Vagina (tissue), 2 donors: Measurements from ENCODE around the gene BMERB1. TPM values are rescaled to one million over a fixed set of nuclear protein-coding genes. Genes with fewer than 3 reads are reported as not detected.
A peak's percentile ranks its signal among the peaks of the same experiment; 100 is the strongest.
"Not testable (repeated sequence)": the region's sequence is repeated elsewhere in the genome, so short reads cannot be mapped to it uniquely, and the experiment has no call there.

Experiments used
- DNase-seq, 2 donors: peaks; one replicate each; pipeline ENCODE4 v3.0.0-alpha.2; 2017; ENCODE audit errors: extremely low spot score in 2 of 2
- H3K27ac ChIP-seq: fragments of 200-600 bp; sonication (generic); one replicate; pipeline ENCODE4 v1.5.1; 2019
- H3K27me3 ChIP-seq: fragments of 200-600 bp; sonication (generic); one replicate; pipeline ENCODE4 v1.5.1; 2019
- H3K36me3 ChIP-seq, 2 donors: fragments of 200-600 bp; sonication (generic); one replicate each; pipeline ENCODE4 v1.5.1; 2017 to 2019
- H3K4me1 ChIP-seq: fragments of 200-600 bp; sonication (generic); one replicate; pipeline ENCODE4 v1.5.1; 2019
- H3K4me3 ChIP-seq, 2 donors: fragments of 200-600 bp; sonication (generic); 1 replicate in 1 of 2; 2 replicates in 1 of 2; pipeline ENCODE4 v1.5.1; 2016 to 2019
- H3K9me3 ChIP-seq: fragments of 200-600 bp; sonication (generic); one replicate; pipeline ENCODE4 v1.5.1; 2019
- POLR2A ChIP-seq, 2 donors: fragments of 450-650 bp; IDR thresholded peaks; one replicate each; pipeline ENCODE4 v1.6.1; 2017; ENCODE audit warnings: antibody characterized with exemption in 2 of 2, mild to moderate bottlenecking in 2 of 2, moderate library complexity in 2 of 2
- POLR2AphosphoS5 ChIP-seq, 2 donors: sonication (generic); formaldehyde crosslinking; IDR thresholded peaks; one replicate each; pipeline ENCODE4 v1.9.0; 2017; ENCODE audit warnings: antibody characterized with exemption in 2 of 2, mild to moderate bottlenecking in 2 of 2, low read depth in 1 of 2; ENCODE audit not compliant: insufficient read depth in 1 of 2
- intact Hi-C: fragments of 100-400 bp; cut with DNase I; formaldehyde crosslinking; loops from one replicate; pipeline ENCODE4 v1.15.1; 2023
- total RNA-seq: library from RNA; depleted of rRNA; stranded (reverse); fragments of >200 nt; gene quantifications from one replicate; pipeline ENCODE4 v1.2.3, GENCODE V29; 2016
- TF ChIP-seq, protein P1 (sequence below), 3 experiments: fragments of 450-650 bp in 2 of 3; fragments of 200-600 bp in 1 of 3; sonication (generic) in 1 of 3; IDR thresholded peaks; one replicate each; pipeline ENCODE4 v1.5.1; 2017 to 2019; ENCODE audit warnings: antibody characterized with exemption in 3 of 3, mild to moderate bottlenecking in 2 of 3, moderate library complexity in 2 of 3

Gene BMERB1
- total RNA-seq, 1 donor from 2014 or later: 46.9 TPM

DNA sequence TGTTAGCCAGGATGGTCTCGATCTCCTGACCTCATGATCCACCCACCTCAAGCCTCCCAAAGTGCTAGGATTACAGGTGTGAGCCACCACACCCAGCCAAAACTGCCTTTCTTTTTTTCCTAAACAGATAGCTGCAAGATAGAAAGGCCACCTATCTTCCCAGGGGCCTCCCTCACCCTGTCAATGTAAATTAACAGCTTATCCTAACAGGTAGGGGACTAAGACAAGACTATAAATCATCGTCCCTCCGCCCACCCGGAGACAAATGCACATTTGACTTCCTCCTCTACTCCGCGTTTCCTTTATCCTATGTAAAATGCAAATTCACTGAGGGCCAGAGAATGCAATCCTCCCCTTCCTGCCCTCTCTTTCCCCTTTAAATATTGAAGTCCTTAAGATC is 137.2 kb downstream of the BMERB1 start:
- Histone ChIP-seq H3K27ac (no peak overlapping the region), H3K27me3 (no peaks in the 10 kb centered on the region), H3K4me1 (peaks cover 31% of the 10 kb centered on the region), H3K9me3 (no peaks in the 10 kb centered on the region), H3K4me3 (no peak overlapping the region), H3K36me3 (peaks cover 0 to 9% of the 10 kb centered on the region in 2 donors)
- no peak for DNase-seq
- intact Hi-C loops: loop anchor here (10.0 kb wide), 1 partner anchor 57 kb away; no protein-coding TSS in a partner anchor
- TF ChIP-seq, protein P1, sequence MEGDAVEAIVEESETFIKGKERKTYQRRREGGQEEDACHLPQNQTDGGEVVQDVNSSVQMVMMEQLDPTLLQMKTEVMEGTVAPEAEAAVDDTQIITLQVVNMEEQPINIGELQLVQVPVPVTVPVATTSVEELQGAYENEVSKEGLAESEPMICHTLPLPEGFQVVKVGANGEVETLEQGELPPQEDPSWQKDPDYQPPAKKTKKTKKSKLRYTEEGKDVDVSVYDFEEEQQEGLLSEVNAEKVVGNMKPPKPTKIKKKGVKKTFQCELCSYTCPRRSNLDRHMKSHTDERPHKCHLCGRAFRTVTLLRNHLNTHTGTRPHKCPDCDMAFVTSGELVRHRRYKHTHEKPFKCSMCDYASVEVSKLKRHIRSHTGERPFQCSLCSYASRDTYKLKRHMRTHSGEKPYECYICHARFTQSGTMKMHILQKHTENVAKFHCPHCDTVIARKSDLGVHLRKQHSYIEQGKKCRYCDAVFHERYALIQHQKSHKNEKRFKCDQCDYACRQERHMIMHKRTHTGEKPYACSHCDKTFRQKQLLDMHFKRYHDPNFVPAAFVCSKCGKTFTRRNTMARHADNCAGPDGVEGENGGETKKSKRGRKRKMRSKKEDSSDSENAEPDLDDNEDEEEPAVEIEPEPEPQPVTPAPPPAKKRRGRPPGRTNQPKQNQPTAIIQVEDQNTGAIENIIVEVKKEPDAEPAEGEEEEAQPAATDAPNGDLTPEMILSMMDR (IDR thresholded peaks at IDR 0.05): no peak
- TF ChIP-seq POLR2AphosphoS5 (IDR thresholded peaks at IDR 0.05; ENCODE audit: insufficient read depth in 1 of 2, low read depth in 1 of 2) (no peak), POLR2A (IDR thresholded peaks at IDR 0.05) (no peak)

DNA sequence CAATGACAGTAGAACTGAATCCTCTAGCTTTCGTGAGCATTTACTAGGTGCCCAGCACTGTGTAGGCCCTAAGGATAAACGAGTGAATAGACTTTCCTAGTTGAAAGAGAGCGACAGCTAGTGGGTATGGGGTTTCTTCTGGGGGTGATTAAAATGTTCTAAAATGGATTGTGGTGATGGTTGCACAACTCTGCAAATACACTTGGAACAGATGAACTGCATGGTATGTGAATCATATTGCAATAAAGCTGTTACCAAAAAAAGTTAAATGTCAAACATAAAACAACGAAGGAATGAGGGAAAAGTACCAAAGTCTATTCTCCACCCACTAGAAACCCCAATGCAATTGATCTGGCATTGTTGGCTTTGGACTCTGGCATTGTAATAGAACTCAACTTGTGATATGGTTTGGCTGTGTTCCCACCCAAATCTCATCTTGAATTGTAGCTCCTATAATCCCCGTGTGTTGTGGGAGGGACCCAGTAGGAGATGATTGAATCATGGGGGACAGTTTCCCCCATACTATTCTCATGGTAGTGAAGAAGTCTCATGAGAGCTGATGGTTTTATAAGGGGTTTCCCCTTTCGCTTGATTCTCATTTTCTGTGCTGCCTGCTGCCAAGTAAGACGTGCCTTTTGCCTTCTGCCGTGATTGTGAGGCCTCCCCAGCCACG is 138.1 kb downstream of the BMERB1 start:
- DNase-seq: no peak
- peaks cover 31% of the 10 kb centered on the region for H3K4me1 ChIP-seq
- peaks cover 0 to 9% of the 10 kb centered on the region in 2 donors for H3K36me3 ChIP-seq
- H3K4me3 ChIP-seq: no peak overlapping the region
- intact Hi-C loops: loop anchor here (10.0 kb wide), 1 partner anchor 58 kb away; no protein-coding TSS in a partner anchor
- H3K9me3 ChIP-seq: no peaks in the 10 kb centered on the region
- TF ChIP-seq POLR2A (IDR thresholded peaks at IDR 0.05) (no peak), POLR2AphosphoS5 (IDR thresholded peaks at IDR 0.05; ENCODE audit: insufficient read depth in 1 of 2, low read depth in 1 of 2) (peak; percentile 29 to 59)
- no peaks in the 10 kb centered on the region for H3K27me3 ChIP-seq
- peak overlapping the region; percentile 53 for H3K27ac ChIP-seq

DNA sequence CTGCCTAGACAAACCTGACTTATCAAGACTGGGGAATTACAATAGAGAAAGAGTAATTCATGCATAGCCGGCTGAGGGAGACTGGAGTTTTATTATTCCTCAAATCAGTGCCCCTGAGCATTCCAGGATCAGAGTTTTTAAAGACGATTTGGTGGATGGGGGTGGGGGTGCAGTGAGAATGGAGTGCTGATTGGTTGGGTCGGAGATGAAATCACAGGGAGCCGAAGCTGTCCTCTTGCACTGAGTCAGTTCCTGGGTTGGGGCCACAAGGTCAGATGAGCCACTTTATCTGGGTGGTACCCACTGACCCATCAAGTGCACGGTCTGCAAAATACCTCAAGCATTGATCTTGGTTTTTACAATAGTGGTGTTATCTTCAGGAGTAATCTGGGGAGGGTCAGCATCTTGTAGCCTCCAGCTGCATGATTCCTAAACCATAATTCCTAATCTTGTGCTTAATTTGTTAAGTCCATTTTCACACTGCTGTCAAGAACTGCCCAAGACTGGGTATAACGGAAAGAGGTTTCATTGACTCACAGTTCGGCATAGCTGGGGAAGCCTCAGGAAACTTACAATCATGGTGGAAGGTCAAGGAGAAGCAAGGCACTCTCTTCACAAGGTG is 139.0 kb downstream of the BMERB1 start:
- Histone ChIP-seq H3K27ac (peak overlapping the region; percentile 53), H3K27me3 (no peaks in the 10 kb centered on the region), H3K9me3 (no peaks in the 10 kb centered on the region), H3K4me1 (peaks cover 31% of the 10 kb centered on the region), H3K36me3 (peaks cover 0 to 9% of the 10 kb centered on the region in 2 donors), H3K4me3 (no peak overlapping the region)
- DNase-seq: no peak
- intact Hi-C loops: loop anchor here (10.0 kb wide), 1 partner anchor 59 kb away; no protein-coding TSS in a partner anchor
- TF ChIP-seq, protein P1 (IDR thresholded peaks at IDR 0.05): no peak
- no peak for TF ChIP-seq POLR2A (IDR thresholded peaks at IDR 0.05)
- no peak for TF ChIP-seq POLR2AphosphoS5 (IDR thresholded peaks at IDR 0.05; ENCODE audit: insufficient read depth in 1 of 2, low read depth in 1 of 2)

DNA sequence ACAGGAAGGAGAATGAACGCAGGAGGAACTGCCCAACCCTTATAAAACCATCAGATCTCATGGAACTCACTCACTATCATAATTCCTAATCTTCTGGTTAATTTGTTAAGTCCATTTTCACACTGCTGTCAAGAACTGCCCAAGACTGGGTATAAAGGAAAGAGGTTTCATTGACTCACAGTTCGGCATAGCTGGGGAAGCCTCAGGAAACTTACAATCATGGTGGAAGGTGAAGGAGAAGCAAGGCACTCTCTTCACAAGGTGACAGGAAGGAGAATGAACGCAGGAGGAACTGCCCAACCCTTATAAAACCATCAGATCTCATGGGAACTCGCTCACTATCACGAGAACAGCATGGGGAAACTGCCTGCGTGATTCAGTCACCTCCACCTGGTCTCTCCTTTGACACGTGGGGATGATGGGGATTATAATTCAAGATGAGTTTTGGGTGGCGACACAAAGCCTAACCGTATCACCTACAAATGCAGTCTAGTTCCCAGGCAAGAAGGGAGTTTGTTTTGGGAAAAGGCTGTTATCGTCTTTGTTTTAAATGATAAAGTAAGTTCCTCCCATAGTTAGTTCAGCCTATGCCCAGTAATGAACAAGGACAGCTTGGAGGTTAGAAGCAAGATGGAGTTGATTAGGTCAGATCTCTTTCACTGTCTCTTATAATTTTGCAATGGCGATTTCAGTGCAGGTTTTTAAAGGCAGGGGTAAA is 139.7 kb downstream of the BMERB1 start:
- not testable (repeated sequence) for DNase-seq, H3K36me3 ChIP-seq, H3K27ac ChIP-seq, H3K4me3 ChIP-seq, H3K9me3 ChIP-seq, H3K27me3 ChIP-seq
- intact Hi-C loops: loop anchor here (10.0 kb wide), 1 partner anchor 59 kb away; no protein-coding TSS in a partner anchor
- peaks cover 31% of the 10 kb centered on the region for H3K4me1 ChIP-seq

DNA sequence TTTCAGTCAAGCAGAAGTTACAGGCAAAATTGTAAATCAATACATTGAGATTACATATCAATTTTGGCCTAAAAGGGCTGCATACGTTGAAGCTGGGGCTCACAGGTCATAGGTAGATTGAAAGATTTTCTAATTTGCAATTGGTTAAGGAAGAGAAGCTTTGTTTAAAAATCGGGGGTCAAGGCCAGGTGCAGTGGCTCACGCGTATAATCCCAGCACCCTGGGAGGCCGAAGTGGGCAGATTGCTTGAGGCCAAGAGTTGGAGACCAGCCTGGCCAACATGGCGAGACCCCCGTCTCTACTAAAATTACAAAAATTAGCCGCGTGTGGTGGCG is 140.2 kb downstream of the BMERB1 start:
- no peak for DNase-seq
- Histone ChIP-seq H3K36me3 (no peaks in the 10 kb centered on the region), H3K9me3 (no peaks in the 10 kb centered on the region), H3K4me3 (no peak overlapping the region), H3K4me1 (peaks cover 31% of the 10 kb centered on the region), H3K27ac (no peak overlapping the region), H3K27me3 (no peaks in the 10 kb centered on the region)
- TF ChIP-seq, protein P1 (IDR thresholded peaks at IDR 0.05): no peak
- TF ChIP-seq POLR2A (IDR thresholded peaks at IDR 0.05) (no peak), POLR2AphosphoS5 (IDR thresholded peaks at IDR 0.05; ENCODE audit: insufficient read depth in 1 of 2, low read depth in 1 of 2) (no peak)
- intact Hi-C loops: loop anchor here (10.0 kb wide), 1 partner anchor 60 kb away; no protein-coding TSS in a partner anchor
